A673 (cell line): Measurements from ENCODE around the gene SLC30A1. TPM values are rescaled to one million over a fixed set of nuclear protein-coding genes. Genes with fewer than 3 reads are reported as not detected.

Experiments used
- BruUV-seq: library from RNA; stranded (reverse); fragments of 400-500 nt; replicated peaks from 2 replicates; lab custom pipeline; 2021; lab: Mats Ljungman, UMichigan
- CTCF ChIA-PET: fragments of 300-600 bp; sonication (Branson Sonifier 250); formaldehyde crosslinking; loops from one replicate; lab custom pipeline; 2022; ENCODE audit warnings: antibody characterized with exemption; lab: Charles Lee
- POLR2A ChIA-PET: fragments of 300-600 bp; sonication (Branson Sonifier 250); formaldehyde crosslinking; loops from one replicate; lab custom pipeline; 2022; ENCODE audit warnings: antibody characterized with exemption; ENCODE audit not compliant: low non-redundant PET; lab: Charles Lee
- DNase-seq: peaks from one replicate; pipeline ENCODE4 v3.0.0-alpha.2; 2015; ENCODE audit warnings: low spot score
- H3K27ac ChIP-seq: fragments of 200-600 bp; sonication (generic); 2 replicates; pipeline ENCODE4 v1.5.1; 2016; ENCODE audit warnings: mixed run types, low read depth, mild to moderate bottlenecking, mixed read lengths, antibody characterized with exemption, low read length; ENCODE audit not compliant: poor library complexity, severe bottlenecking
- H3K27me3 ChIP-seq: fragments of 200-600 bp; sonication (generic); replicated peaks from 2 replicates; pipeline ENCODE4 v1.6.1; 2017; ENCODE audit warnings: mixed run types, low read depth, mild to moderate bottlenecking, mixed read lengths, antibody characterized with exemption, low read length; ENCODE audit not compliant: insufficient read depth, poor library complexity
- H3K36me3 ChIP-seq: fragments of 200-600 bp; sonication (generic); 2 replicates; pipeline ENCODE4 v1.6.1; 2016; ENCODE audit warnings: mixed run types, mild to moderate bottlenecking, mixed read lengths, antibody characterized with exemption, low read length; ENCODE audit not compliant: insufficient read depth, poor library complexity, severe bottlenecking
- H3K4me1 ChIP-seq: fragments of 200-600 bp; sonication (generic); 2 replicates; pipeline ENCODE4 v1.6.1; 2017; ENCODE audit warnings: mixed run types, mild to moderate bottlenecking, mixed read lengths, antibody characterized with exemption, low read length; ENCODE audit not compliant: insufficient read depth, poor library complexity, severe bottlenecking
- H3K4me3 ChIP-seq: fragments of 200-600 bp; sonication (generic); 2 replicates; pipeline ENCODE4 v1.5.1; 2016; ENCODE audit warnings: low read depth, mixed run types, mild to moderate bottlenecking, mixed read lengths, low read length; ENCODE audit not compliant: poor library complexity, severe bottlenecking
- H3K9me3 ChIP-seq: fragments of 200-600 bp; sonication (generic); 2 replicates; pipeline ENCODE4 v1.6.1; 2016; ENCODE audit warnings: mixed run types, low read depth, mild to moderate bottlenecking, mixed read lengths, antibody characterized with exemption, low read length; ENCODE audit not compliant: poor library complexity, severe bottlenecking
- EZH2 ChIP-seq: fragments of 200-600 bp; sonication (generic); IDR thresholded peaks from 2 replicates; pipeline ENCODE4 v1.6.1; 2017; ENCODE audit warnings: borderline replicate concordance, low read depth, mild to moderate bottlenecking, mixed read lengths, antibody characterized with exemption, low read length; ENCODE audit not compliant: poor library complexity, severe bottlenecking
- intact Hi-C: fragments of 100-400 bp; cut with micrococcal nuclease; formaldehyde crosslinking; loops from one replicate; pipeline ENCODE4 v1.10.0; 2022; ENCODE audit not compliant: unreplicated experiment
- total RNA-seq: library from RNA; stranded (reverse); gene quantifications from 2 replicates; pipeline ENCODE4 v1.2.3, GENCODE V29; 2021
- TF ChIP-seq, protein P1 (sequence below): fragments of 300-800, 200-600 bp; sonication (generic); conservative IDR thresholded peaks from 2 replicates; pipeline ENCODE4 v1.5.1; 2017; ENCODE audit warnings: low read depth, mild to moderate bottlenecking, antibody characterized with exemption, low read length, moderate library complexity, mixed read lengths

SLC30A1 gene
- total RNA-seq, 1 experiment from 2014 or later, result 12.2 TPM

DNA sequence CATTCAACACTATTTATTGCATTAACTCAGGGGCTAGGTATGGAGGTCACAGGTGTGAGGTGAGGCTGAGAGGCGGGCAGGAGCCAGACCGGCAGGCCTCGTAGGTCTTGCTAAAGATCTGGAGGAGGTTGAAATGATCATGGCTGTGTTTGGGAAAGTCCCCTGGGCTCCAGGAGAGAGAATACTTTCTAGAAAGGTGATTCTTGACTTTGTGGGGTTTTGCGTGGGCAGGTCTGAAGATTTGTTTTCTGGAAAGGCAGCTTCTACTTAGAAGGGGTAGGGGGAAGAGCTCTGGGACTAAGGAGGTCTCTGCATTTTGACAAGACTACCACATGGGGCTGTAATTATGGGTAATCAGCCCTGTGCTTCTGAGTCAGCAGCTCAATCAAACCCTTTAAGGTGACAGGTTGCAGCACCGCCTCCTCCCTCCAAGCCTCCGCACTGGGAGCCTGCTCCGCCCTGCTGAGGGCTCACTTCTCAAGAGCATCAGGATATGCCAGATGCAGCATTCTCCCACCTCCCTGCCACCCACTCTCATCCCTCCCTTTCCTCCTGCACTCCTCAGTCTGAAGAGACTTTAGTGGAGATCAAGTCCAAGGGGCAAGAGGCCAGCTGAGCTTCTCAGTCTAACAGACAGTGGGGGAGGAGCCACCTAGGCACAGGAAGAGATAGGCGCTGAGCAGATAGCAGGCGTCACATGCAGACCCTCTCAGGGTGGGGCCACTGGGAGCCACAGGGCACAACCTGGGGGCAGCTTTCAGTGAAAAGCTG lies 30.5 kb downstream of the SLC30A1 start:
- CTCF ChIA-PET, result no interaction called here
- POLR2A ChIA-PET, result no interaction called here

DNA sequence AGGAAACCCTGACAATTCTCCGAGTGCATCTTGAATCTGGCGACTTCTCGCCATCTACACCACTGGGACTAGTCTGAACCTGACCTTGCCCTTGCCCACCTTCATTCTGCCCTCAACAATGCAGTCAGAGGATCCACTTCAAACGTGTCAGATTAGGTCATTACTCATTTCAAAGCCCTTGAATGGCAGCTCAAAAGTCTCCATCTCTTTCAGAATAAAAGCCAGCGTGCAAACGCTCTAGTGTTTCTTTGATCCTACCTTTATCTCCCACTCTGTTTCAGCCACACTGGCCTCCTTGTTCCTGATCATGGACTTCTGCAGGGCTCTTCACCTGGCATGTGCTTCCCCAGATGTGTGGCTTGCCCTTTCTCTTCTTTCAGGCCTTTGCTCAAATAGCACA lies 31.3 kb downstream of the SLC30A1 start:
- Histone ChIP-seq H3K36me3 (no peaks in the 10 kb centered on the region), H3K4me1 (peaks cover 9% of the 10 kb centered on the region), H3K27me3 (no peaks in the 10 kb centered on the region), H3K27ac (no peak overlapping the region), H3K9me3 (no peaks in the 10 kb centered on the region), H3K4me3 (no peak overlapping the region)
- TF ChIP-seq, protein P1, sequence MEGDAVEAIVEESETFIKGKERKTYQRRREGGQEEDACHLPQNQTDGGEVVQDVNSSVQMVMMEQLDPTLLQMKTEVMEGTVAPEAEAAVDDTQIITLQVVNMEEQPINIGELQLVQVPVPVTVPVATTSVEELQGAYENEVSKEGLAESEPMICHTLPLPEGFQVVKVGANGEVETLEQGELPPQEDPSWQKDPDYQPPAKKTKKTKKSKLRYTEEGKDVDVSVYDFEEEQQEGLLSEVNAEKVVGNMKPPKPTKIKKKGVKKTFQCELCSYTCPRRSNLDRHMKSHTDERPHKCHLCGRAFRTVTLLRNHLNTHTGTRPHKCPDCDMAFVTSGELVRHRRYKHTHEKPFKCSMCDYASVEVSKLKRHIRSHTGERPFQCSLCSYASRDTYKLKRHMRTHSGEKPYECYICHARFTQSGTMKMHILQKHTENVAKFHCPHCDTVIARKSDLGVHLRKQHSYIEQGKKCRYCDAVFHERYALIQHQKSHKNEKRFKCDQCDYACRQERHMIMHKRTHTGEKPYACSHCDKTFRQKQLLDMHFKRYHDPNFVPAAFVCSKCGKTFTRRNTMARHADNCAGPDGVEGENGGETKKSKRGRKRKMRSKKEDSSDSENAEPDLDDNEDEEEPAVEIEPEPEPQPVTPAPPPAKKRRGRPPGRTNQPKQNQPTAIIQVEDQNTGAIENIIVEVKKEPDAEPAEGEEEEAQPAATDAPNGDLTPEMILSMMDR, result no peak
- no peak for TF ChIP-seq EZH2
- BruUV-seq, result no TSS peak
- POLR2A ChIA-PET, result no interaction called here
- CTCF ChIA-PET, result no interaction called here
- intact Hi-C loops, result no loop called here
- no peak for DNase-seq

More for the DNA sequence above, 30.5 kb downstream of the SLC30A1 start:
- H3K9me3 ChIP-seq, result no peaks in the 10 kb centered on the region
- no TSS peak for BruUV-seq
- TF ChIP-seq EZH2, result no peak
- TF ChIP-seq, protein P1, result no peak
- no peak for DNase-seq
- H3K4me1 ChIP-seq, result peaks cover 9% of the 10 kb centered on the region
- intact Hi-C loops, result no loop called here
- no peak overlapping the region for H3K4me3 ChIP-seq
- H3K36me3 ChIP-seq, result no peaks in the 10 kb centered on the region
- no peaks in the 10 kb centered on the region for H3K27me3 ChIP-seq
- no peak overlapping the region for H3K27ac ChIP-seq

DNA sequence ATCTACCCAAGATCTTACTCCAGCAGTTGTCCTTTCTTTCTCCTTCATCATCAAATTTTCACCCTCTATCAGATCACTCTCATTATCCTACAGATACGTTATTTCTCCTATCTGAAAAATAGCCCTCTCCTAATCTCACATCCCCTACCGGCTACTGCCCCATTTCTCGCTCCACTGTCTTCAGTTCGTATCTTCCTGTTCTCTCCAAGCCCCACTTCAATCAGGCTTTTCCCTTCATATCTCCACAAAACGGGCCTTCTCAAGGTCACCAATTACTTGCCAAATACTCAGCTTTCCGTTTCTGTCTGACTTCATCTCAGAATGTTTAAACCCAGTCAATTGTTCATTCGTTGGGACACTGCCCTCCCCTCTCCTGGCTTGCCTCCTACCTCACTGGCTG lies 32.4 kb downstream of the SLC30A1 start:
- no peaks in the 10 kb centered on the region for H3K27me3 ChIP-seq
- no TSS peak for BruUV-seq
- no peaks in the 10 kb centered on the region for H3K36me3 ChIP-seq
- H3K9me3 ChIP-seq, result no peaks in the 10 kb centered on the region
- ChIA-PET CTCF (no interaction called here), POLR2A (no interaction called here)
- intact Hi-C loops, result no loop called here
- no peak overlapping the region for H3K4me3 ChIP-seq
- peaks cover 2% of the 10 kb centered on the region for H3K4me1 ChIP-seq
- DNase-seq, result no peak
- TF ChIP-seq EZH2, result no peak
- TF ChIP-seq, protein P1, result no peak
- H3K27ac ChIP-seq, result no peak overlapping the region
